BE2C (cell line): ENCODE data around the gene SLC5A2.

Source experiments
- DNase-seq: peaks from one replicate; pipeline ENCODE4 v3.0.0-alpha.2; 2020
- H3K27me3 ChIP-seq: fragments of 250-450 bp; sonication (Bioruptor Pico); 2 replicates; pipeline ENCODE4 v1.5.1; 2020; ENCODE audit warnings: mild to moderate bottlenecking
- H3K36me3 ChIP-seq: fragments of 250-450 bp; sonication (Bioruptor Pico); 2 replicates; pipeline ENCODE4 v1.5.1; 2020; ENCODE audit warnings: mild to moderate bottlenecking
- H3K4me1 ChIP-seq: fragments of 250-450 bp; sonication (Bioruptor Pico); 2 replicates; pipeline ENCODE4 v1.5.1; 2020
- H3K4me3 ChIP-seq: 2 replicates; pipeline ENCODE4 v1.5.1; 2011; ENCODE audit warnings: low read depth, low read length
- H3K9me3 ChIP-seq: fragments of 250-450 bp; sonication (Bioruptor Pico); 2 replicates; pipeline ENCODE4 v1.5.1; 2020
- TF ChIP-seq, protein P1 (sequence below): IDR thresholded peaks from 2 replicates; pipeline ENCODE4 v1.5.1; 2012; ENCODE audit warnings: mild to moderate bottlenecking, low read depth, low read length

Gene SLC5A2

DNA sequence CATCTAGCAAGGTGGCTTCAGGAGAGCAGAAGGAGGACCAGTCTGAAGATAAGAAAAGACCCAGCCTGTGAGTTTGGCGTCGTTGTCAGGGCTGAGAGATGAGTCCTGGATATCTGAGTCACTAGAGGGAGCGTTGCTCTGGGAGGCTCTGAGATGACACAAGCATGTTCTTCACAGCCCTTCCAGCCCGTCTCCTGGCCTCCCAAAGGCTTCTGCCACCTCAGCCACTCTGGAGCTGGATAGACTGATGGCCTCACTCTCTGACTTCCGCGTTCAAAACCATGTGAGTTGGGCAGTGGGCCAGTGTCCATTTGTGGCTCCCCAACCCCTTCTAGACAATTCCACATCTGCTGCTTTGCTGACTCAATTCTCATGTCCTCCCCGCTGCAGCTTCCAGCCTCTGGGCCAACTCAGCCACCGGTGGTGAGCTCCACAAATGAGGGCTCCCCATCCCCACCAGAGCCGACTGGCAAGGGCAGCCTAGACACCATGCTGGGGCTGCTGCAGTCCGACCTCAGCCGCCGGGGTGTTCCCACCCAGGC is 8.7 kb upstream of the SLC5A2 start:
- Histone ChIP-seq H3K4me1 (peaks cover 4% of the 10 kb centered on the region; the same call in 1 of the 2 replicates), H3K27me3 (no peaks in the 10 kb centered on the region), H3K9me3 (no peaks in the 10 kb centered on the region), H3K36me3 (no peaks in the 10 kb centered on the region; the same call in 1 of the 2 replicates), H3K4me3 (no peak overlapping the region)
- TF ChIP-seq, protein P1, sequence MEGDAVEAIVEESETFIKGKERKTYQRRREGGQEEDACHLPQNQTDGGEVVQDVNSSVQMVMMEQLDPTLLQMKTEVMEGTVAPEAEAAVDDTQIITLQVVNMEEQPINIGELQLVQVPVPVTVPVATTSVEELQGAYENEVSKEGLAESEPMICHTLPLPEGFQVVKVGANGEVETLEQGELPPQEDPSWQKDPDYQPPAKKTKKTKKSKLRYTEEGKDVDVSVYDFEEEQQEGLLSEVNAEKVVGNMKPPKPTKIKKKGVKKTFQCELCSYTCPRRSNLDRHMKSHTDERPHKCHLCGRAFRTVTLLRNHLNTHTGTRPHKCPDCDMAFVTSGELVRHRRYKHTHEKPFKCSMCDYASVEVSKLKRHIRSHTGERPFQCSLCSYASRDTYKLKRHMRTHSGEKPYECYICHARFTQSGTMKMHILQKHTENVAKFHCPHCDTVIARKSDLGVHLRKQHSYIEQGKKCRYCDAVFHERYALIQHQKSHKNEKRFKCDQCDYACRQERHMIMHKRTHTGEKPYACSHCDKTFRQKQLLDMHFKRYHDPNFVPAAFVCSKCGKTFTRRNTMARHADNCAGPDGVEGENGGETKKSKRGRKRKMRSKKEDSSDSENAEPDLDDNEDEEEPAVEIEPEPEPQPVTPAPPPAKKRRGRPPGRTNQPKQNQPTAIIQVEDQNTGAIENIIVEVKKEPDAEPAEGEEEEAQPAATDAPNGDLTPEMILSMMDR, result no peak
- DNase-seq, result no peak

DNA sequence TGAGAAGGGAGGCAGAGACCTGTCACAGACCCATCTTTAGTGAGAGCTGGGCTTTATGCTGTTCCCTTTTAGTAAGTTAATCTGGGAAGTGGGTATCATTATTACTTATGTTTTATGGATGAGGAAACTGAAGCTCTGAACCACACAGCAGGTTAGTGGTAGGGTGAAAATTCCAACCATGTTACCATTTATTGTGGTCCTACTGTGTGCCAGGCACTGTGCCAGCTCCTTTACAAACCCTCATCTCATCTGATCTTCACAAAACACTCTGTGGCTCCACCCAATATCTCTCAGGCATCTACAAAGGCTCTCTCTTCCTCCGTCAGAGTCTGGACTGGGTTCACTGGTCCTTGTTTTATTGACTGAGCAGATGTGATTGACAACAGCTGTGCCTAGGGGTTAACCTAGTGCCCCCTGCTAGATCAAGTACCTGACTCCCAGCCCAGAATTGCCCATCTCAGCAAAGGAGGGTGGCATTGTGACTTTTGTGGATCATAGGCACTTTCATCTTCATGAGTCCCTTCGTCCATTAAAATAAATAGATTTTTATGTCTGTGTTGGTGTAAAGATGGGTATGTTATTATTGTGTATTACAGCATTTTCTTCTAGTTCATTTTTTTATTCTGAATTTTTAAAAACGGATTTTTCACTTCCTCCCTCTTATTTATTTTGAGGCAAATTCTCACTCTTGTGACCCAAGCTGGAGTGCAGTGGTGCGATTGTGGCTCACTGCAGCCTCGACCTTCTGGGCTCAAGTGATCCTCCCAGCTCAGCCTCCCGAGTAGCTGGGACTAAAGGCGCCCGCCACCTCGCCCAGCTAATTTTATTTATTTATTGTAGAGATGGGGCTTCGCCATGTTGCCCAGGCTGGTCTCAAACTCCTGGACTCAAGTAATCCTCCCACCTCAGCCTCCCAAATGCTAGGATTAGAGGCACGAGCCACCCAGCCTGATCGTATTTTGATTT is 7.9 kb upstream of the SLC5A2 start:
- Histone ChIP-seq H3K36me3 (no peaks in the 10 kb centered on the region; the same call in 1 of the 2 replicates), H3K9me3 (no peaks in the 10 kb centered on the region), H3K27me3 (no peaks in the 10 kb centered on the region), H3K4me1 (peaks cover 4% of the 10 kb centered on the region; the same call in 1 of the 2 replicates), H3K4me3 (no peak overlapping the region)
- TF ChIP-seq, protein P1, result no peak
- DNase-seq, result no peak

DNA sequence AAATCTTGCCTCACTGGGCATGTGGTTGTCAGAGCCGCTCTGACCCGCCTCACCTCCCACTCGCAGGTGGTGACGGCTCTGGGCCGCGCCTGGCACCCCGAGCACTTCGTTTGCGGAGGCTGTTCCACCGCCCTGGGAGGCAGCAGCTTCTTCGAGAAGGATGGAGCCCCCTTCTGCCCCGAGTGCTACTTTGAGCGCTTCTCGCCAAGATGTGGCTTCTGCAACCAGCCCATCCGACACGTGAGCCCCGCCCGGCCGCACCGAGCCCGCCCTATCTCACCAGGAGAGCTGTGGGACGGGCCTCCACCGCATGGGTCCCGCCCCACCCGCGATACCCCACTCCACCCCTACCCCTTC is 7.0 kb upstream of the SLC5A2 start:
- no peaks in the 10 kb centered on the region for H3K27me3 ChIP-seq
- H3K9me3 ChIP-seq, result no peaks in the 10 kb centered on the region
- TF ChIP-seq, protein P1, result no peak
- peaks cover 4% of the 10 kb centered on the region; the same call in 1 of the 2 replicates for H3K4me1 ChIP-seq
- no peaks in the 10 kb centered on the region; the same call in 1 of the 2 replicates for H3K36me3 ChIP-seq
- DNase-seq, result no peak
- H3K4me3 ChIP-seq, result no peak overlapping the region

DNA sequence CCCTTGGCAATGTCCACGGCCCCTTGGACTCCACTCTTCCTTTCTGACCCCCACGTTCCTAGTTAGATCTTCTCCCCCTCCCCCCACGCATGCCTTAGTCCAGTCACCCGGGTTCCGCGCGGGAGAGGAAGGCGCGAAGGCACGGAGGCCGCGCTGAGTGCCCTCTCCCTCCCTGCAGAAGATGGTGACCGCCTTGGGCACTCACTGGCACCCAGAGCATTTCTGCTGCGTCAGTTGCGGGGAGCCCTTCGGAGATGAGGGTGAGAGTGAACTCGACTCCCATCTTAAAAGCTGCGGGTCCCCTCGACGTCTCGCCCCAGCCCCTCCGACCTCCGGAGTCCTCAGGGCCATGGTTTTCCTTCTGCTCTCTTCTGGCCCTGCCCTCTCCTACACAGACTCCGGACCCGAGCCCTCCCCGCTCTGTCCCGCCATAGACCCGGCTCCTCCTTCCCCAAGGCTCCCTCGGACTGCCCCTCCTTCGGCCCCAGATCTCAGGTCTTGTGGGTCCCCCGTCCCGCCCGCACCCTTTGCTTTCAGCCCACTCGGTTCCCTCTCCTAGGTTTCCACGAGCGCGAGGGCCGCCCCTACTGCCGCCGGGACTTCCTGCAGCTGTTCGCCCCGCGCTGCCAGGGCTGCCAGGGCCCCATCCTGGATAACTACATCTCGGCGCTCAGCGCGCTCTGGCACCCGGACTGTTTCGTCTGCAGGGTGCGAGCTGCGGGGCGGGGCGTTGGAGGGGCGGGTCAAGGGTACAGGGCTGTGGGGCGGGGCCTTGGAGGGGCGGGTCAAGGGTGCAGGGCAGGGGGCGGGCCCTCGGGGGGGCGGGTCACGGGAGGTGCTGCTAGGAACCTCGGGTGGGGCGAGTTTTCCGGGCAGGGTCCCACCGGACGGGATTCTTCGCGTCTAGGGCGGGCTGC is 6.4 kb upstream of the SLC5A2 start:
- Histone ChIP-seq H3K27me3 (no peaks in the 10 kb centered on the region), H3K9me3 (no peaks in the 10 kb centered on the region), H3K4me3 (no peak overlapping the region), H3K4me1 (peaks cover 4% of the 10 kb centered on the region; the same call in 1 of the 2 replicates), H3K36me3 (no peaks in the 10 kb centered on the region; the same call in 1 of the 2 replicates)
- TF ChIP-seq, protein P1, result no peak
- DNase-seq, result no peak

DNA sequence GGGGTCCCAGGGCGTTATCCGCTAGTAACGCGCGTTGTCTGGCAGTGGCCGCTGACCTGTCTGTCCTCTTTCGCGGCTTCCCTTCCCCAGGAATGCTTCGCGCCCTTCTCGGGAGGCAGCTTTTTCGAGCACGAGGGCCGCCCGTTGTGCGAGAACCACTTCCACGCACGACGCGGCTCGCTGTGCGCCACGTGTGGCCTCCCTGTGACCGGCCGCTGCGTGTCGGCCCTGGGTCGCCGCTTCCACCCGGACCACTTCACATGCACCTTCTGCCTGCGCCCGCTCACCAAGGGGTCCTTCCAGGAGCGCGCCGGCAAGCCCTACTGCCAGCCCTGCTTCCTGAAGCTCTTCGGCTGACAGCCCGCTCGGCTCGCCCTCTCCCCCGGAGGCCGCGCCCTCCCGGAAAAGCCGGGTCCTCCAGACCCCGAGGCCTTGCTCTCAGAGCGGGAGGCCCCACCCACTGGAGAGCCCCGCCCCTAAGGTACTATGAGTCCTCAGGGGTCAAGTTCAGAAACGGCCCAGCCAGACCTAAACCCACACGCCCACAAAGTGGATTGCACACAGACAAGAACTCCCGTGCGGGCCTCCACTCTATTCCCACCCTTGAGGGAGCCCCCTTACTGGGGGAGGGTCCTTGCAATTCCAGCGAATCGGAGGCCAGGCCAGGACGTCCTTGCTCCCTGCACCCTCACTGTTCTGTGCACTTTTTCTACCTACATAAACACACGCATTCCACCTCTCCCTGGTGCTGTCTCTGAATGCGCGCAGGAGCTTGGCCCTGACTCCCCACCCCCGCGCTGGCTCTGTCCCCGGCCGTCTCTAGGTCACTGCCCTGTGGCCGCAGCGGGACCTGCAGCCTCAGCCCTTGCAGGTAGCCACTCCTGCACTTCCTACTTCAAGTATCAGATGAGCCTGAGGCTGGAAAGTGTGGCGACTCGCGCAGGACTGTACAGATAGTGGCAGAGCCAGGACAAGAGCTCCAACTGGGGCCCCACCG is 5.4 kb upstream of the SLC5A2 start:
- TF ChIP-seq, protein P1, result no peak
- H3K36me3 ChIP-seq, result no peaks in the 10 kb centered on the region; the same call in 1 of the 2 replicates
- no peaks in the 10 kb centered on the region for H3K27me3 ChIP-seq
- H3K4me1 ChIP-seq, result peaks cover 4% of the 10 kb centered on the region; the same call in 1 of the 2 replicates
- H3K9me3 ChIP-seq, result no peaks in the 10 kb centered on the region
- H3K4me3 ChIP-seq, result no peak overlapping the region
- DNase-seq, result no peak
